ENCODE measurements around the gene COA1.
"Not testable (repeated sequence)": the region's sequence is repeated elsewhere in the genome, so short reads cannot be mapped to it uniquely, and the experiment has no call there.

The COA1 gene

DNA sequence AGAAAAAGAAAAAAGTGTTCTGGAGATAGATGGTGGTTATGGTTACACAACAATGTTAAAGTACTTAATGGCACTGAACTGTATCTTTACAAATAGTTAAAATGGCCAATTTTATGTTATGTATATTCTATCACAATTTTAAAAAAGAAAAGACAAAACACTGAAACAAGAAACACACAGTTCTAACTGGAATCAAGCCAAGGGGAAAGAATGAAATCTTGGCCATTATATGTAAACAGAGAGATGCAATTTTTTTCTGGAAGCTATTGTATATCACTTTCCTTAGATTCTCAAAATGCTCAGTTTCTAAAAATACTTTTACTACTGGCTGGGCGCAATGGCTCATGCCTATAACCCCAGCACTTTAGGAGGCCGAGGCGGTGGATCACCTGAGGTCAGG, 4.1 kb downstream of the COA1 start:
- no peak for DNase-seq

DNA sequence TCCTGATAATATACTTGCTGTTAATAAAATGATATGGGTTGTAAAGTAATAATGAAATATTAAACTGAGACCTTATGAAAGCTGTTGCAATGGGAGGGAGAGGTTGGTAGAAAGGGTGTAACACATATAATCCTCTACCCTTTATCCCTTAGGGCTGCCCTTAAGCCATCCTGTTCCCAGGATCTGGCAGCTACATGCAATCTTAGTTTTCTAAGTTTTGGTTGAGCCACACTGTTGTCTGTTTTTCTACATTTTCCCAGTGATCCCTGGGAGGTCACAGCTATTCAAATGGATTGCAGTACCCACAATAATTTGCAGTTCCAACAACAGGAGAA, 6.3 kb downstream of the COA1 start:
- DNase-seq = no peak

DNA sequence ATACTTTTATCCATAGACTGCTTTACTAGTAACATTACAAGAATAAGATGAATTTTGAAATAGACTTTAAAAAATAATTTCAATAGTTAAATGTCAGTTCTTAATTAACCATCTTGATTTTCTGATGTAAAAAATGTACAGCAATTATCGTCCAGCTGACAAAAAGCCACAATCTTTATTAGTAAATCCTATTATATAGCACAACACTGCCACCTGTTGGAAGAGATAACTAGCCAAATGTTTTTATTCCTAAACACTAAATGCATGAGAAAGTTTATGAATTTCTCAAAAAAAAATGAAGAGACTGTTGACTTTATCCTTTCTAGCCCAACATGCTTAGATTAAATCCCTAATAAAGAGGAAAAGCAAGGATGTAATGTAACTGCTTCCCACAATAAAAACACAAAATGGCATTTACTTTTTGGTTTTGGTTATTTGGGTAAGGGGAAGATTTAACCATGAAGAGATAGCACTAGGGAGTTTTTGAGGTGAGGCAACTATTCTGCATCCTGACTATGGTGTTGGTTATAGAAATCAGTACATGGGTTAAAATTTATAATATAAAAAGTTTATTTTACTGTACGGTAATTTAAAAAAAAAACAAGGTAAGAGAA, 8.0 kb downstream of the COA1 start:
- peak in 1 of 2 experiments; percentile 53 for DNase-seq

DNA sequence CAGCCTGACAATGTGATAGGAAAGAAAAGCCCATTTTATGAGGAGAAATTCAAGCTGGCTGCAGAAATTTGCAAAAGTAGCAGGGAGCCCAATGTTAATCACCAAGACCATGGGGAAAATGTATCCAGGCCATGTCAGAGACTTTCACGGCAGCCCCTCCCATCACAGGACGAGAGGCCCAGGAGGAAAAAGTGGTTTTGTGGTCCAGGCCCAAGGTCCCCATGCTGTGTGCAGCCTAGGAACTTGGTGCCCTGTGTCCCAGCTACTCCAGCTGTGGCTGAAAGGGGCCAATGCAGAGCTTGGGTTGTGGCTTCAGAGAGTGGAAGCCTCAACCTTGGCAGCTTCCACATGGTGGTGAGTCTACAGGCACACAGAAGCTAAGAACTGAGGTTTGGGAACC, 12.7 kb downstream of the COA1 start:
- no peak for DNase-seq

DNA sequence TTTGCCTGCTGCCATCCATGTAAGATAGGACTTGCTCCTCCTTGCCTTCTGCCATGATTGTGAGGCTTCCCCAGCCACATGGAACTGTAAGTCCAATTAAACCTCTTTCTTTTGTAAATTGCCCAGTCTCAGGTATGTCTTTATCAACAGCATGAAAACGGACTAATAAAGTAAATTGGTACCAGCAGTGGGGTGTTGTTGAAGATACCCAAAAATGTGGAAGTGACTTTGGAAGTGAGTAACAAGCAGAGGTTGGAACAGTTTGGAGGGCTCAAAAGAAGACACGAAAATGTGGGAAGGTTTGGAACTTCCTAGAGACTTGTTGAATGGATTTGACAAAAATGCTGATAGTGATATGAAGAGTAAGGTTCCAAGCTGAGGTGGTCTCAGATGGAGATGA, 13.4 kb downstream of the COA1 start:
- DNase-seq = not testable (repeated sequence)

DNA sequence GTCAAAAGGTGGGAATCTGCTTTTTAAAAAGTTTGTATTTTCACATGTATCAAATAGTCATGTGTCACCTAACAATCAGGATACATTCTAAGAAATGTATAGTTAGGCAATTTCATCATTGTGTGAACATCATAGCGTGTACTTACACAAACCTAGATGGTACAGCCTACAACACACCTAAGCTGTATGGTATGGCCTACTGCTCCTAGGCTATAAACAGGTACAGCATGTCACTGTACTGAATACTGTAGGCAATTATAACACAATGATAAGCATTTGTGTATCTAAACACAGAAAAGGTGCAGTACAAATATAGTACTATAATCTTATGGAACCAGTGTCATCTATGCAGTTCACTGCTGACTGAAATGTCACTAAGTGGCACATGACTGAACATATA, 17.8 kb downstream of the COA1 start:
- no peak for DNase-seq

DNA sequence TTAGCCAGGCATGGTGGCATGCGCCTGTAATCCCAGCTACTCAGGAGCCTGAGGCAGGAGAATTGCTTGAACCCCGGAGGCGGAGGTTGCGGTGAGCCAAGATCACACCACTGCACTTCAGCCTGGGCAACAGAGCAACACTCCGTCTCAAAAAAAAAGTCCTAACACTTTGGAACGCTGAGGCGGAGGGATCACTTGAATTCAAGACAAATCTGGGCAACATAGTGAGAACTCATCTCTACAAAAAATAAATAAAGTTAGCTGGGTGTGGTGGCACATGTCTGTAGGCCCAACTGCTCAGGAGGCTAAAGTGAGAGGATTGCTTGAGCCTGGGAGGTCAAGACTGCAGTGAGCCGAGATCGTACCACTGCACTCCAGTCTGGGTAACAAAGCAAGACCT, 21.3 kb downstream of the COA1 start:
- DNase-seq = not testable (repeated sequence)

DNA sequence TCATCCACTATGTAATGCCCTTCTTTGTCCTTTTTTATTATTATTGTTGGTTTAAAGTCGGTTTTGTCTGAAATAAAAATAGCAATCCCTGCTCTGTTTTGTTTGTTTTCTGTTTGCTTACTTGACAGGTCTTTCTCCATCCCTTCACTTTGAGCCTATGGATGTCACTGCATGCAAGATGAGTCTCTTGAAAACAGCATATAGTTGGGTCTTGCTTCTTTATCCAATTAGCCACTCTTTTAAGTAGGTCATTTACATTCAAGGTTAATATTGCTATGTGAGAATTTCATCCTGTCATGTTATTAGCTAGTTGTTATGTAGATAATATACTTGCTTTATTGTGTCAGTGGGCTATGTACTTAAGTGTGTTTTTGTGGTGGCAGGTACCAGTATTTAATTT, 25.8 kb downstream of the COA1 start:
- DNase-seq = no peak

DNA sequence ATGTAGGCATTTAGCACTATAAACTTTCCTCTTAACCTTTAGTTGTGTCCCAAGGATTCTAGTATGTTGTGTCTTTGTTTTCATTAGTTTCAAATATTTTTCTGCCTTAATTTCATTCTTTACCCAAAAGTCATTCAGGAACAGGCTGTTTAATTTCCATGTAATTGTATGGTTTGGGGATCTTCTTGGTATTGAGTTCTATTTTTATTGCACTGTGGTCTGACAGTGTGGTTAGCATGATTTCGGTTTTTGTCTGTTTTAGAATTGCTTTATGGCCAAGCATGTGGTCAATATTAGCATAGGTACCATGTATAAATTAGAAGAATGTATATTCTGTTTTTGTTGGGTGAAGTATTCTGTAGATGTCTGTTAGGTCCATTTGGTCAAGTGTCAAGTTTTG, 26.3 kb downstream of the COA1 start:
- DNase-seq = no peak

DNA sequence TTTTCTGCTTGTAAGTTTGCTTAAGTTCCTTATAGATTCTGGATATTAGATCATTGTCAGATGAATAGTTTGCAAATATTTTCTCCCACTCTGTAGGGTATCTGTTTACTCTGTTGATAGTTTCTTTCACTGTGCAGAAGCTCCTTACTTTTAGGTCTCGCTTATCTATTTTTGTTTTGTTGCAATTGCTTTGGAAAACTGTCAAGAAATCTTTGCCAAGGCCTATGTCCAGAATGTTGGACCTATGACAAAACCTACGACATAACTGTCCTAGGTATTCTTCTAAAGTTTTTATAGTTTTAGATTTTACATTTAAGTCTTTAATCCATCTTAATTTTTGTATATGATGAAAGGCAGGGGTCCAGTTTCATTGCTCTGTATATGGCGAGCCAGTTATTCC, 27.4 kb downstream of the COA1 start:
- no peak for DNase-seq

DNA sequence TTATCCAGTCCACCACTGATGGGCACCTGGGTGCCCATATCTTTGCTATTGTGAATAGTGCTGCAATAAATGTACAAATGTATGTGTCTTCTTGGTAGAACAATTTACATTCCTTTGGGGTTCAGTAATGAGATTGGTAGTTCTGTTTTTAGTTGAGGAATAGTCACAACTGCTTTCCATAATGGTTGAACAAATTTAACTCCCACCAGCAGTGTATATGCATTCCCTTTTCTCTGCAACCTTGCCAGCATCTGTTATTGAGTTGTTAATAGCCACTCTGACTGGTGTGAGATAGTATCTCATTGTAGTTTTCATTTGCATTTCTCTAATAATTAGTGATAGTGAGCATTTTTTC, 27.8 kb downstream of the COA1 start:
- no peak for DNase-seq

DNA sequence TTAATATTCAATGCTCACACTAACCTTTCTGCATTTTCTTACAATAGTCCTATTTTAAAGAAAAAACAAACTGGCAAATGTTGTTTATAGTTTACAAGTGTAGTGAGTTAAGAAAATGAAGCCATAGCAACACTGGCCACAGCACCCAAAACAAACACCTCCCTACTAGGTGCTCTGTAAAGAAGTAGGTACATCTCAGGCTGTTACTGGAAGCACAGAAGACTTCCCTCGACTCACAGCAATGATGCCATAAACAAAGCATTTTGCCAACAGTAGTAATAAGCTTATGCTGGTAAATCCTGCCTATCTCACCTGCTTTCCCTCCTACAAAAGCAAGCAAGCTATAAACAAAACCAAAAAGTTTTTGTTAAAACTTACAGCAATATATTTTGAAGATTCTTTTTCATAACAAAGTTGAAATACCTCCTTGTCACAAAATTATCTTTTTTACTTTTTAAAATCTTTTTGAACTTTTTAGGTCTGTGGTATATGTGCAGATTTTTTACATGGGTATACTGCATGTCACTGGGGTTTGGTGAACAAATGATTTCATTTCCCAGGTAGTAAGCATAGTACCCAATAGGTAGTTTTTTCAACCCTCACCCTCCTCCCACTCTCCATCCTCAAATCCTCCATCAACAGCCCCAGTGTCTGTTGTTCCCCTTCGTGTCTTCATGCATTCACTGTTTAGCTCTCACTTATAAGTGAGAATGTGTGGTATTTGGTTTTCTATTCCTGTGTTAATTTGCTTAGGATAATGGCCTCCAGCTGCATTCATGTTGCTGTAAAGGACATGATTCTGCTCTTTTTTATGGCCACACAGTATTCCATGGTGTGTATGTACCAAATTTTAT, 28.4 kb downstream of the COA1 start:
- DNase-seq = peak in 1 of 2 experiments; percentile 11

DNA sequence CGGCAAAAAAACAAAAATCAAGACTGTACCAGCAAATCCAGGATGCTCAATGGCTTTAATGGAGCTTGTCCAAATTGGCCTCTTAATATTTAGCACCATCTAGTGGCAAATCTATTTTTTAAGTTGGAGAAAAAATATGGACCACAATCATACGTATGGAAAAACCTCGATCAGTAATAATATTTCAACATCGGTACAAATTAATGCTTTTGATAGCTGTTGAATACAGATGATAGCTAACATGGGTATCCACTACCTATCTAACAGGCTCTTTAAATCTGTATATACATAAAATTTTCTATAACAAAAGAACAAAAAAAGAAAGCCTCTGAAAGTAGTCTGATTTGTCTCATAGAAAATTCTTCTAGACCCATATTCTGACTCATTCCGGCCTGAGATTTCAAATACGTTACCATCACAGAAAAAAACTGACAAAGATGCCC, 29.2 kb downstream of the COA1 start:
- DNase-seq = peak; percentile 3 to 69

DNA sequence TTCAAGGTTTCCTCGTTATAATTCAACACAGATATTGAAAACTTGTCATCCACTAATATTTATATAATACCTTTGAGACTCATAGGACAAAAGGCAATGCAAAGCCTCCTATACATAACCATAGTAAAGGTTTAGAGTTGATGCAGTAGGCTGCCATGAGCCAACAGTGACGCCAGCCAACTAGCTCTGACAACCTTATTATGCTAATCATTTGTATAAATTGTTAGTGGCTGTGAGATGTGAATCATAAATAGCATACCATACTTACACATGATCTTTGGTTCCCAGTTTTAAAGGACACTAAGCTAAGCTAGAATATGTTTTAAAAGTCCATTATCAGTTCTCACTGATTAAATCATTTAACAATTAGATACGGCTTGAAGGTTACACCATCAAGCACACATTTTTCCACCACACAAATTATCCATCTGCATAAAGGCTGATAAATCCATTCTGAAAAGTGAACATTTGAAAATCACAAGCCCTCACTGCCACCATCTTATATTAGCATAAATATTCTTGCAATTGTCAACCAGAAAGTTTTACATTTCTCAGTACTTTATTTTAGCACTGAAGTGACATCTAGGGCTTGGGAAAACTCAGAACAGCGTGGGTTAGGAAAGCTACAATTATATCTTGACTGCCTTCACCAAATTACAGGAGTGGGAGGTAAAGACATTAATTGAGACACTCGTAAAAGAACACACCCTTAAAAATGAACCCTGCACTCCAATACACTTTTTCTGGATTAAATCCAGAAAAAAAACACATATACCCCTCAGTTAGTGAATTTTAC, 30.7 kb downstream of the COA1 start:
- DNase-seq = no peak

DNA sequence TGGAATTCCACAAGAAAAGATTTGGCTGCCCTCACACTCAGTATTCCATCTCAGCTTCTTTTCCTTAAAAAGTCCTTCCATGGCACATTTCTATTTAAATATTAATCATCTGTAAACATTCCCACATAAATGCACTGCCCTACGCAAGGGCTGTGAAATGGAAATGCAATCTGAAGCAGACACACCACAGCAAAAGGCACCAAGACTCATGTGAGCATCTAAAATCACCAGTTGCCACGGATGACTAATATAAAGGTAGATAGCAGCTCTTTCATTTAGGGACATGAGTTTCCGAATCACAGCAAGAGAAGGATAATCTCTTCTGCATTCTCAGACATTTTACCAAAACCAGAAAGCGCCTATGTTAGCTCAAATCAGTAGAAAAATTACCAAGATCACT, 31.6 kb downstream of the COA1 start:
- DNase-seq = no peak

DNA sequence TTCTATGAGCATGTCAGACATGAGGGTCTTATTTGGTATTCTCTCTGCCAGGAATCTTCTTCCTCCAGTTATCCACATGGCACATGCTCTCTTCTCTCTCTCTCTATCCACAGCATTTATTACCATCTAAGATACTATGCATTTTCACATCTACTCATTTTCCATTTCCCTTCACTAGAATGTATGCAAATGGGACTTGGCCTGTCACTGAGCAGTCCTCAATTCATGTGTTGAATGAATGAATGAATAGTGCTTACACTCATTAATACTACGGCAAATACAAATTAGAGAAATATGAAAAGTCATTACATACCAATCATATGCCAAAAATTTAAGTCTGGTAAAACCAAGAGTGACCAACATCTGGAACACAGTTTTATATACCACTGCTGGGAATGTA, 34.0 kb downstream of the COA1 start:
- no peak for DNase-seq

DNA sequence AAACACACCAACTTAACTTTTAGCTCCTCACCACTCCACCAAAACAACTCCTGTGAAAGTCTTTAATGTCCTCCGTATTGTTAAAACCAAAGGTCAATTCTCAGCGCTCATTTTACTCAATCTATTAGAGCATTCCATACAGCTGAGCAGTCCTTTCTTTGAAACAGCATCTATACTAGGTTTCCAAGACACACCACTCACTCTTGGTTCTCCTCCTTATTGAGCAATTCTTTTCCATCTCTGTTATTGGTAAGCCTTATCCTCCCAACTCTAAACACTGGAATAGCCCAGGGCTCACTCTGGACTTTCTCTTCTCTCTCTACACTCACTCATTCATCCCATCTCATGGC, 34.9 kb downstream of the COA1 start:
- DNase-seq = peak in 1 of 2 experiments; percentile 15

DNA sequence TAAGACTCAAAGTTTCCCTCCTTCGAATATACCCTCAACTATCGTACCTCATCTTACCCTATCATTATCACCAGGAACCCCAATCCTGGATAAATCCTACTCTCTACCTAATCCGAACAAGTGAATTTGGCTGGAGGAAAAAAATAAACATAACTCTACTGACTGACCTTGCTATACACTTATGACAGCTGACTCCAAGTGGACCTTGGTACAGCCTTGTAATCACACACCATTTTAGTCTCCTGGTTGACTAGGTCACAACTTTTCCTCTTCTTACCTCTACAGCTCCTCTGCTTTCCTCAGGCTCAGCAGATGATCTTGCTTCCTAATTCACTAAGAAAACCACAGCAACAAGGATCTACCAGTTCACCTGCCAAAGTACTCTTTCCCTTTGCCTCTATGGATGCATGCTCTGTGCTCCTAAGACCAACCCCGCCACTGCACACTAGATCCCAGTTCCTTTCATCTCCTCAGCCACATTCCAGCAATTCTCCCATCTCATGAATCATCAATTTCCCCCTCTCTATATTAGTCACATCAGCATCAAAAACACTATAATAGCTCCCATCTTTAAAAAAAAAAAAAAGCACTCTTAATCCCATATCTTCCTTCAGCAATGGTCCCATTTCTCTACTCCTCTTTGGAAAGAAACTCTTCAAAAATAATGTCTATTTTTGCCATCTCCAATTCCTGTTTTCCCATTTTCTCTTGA, 35.5 kb downstream of the COA1 start:
- peak in 1 of 2 experiments; percentile 47 for DNase-seq

DNA sequence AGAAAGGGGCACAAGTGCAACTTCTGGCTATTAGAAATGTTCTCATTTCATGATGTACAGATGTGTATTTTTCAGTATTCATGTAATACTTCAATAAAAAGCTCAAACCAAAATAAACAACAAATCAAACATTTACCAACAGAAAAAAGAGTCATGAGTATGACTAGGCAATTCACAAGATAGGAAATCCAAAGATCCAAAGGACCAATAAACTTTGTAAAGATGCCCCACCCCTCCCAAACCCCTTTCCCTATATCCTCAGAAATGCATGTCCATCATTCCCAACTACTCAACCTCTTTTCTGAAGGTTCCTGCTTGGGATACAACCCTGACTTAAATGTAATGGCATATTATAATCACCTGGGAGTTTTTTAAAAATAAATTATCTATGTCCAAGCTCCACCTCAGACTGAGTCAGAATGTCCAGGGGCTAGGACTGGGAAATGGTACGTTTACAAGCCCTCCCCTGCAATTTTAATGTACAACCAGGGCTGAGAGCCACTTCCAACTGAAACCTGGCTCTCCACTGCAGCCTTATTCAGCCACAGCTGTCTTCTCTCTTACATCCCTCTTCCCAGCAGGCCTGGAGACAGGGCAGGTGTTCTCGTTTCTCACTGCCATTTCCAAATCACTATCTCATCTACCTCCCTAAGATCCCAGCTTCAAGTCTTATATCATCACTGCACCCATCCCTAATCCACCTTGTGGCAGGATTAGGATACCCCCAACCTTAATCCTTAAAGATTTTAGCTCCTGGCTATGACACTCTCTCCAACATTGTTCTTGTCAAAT, 36.5 kb downstream of the COA1 start:
- no peak for DNase-seq

DNA sequence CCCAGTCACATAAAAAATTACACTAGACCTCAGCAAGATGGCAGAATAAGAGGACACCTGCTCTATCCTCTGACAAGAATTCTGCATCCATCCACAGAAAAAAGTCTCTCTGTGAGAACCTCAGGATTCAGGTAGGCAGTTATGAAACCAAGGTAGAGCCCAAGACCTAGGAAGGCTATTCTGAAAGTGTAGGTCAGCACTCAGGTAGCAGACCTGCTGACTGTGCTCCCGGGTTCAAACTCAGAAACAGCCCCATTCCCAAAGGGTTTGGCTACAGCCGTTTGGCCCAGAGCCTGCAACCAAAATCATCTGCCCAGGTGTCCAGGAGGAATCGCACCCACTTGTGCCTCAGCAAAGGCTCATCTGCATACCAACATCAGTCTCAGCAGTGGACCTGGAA, 37.7 kb downstream of the COA1 start:
- DNase-seq = no peak

DNA sequence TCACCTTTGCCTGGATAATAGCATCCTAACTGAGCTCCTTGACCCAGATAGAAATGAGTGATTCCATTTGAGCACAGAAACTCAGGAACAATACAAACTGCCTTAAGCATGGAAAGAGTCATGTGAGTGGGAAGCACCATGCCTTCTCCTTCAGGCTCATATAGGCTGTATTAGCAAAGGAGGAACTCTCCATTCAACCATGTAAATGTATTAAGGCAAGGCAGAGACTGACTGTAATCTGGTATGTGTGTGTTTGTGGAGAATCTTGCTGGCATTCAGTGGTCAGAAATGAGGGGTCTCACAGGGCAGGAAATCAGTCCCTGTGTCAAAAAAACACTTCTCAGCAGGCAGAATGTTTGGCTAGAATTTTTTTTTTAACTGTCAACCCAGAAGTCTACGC, 40.2 kb downstream of the COA1 start:
- no peak for DNase-seq

DNA sequence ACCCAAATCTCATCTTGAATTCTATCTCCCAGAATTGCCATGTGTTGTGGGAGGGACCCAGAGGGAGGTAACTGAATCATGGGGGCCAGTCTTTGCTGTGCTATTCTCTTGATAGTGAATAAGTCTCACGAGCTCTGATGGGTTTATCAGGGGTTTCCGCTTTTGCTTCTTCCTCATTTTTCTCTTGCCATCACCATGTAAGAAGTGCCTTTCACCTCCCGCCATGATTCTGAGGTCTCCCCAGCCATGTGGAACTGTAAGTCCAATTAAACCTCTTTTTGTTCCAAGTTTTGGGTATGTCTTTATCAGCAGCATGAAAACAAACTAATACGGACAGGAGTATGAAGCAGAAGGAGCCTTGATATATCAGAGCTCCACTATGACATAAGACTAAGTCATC, 41.5 kb downstream of the COA1 start:
- not testable (repeated sequence) for DNase-seq

DNA sequence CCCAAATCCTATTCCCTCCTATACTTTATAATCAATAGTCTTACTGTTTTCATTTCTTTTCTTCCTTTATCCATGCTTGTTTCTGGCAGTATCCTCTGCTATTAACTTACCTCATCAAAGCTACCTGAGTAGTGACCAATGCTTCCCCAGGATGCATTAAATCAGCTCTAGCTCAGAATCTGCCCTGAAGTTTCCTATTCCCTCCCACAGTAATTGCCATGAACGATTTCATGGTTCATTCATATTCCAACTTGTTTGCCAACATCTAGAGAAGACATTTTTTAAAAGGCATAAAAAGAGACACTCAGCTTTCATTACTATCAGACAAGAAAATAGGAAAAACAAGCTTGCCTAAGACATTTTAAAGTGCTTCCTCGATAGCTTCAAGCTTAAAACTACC, 42.3 kb downstream of the COA1 start:
- DNase-seq = no peak

Data from SW 1271 (cell line).